Calu3 (cell line): ENCODE data around the gene XPO4. TPM values are rescaled to one million over a fixed set of nuclear protein-coding genes. Genes with fewer than 3 reads are reported as not detected.

ENCODE experiments used
- BruUV-seq: library from RNA; stranded (reverse); fragments of 400-500 nt; replicated peaks from 2 replicates; lab custom pipeline; 2021; lab: Mats Ljungman, UMichigan
- CTCF ChIA-PET: fragments of 300-600 bp; sonication (Branson Sonifier 250); formaldehyde crosslinking; loops from one replicate; lab custom pipeline; 2022; ENCODE audit warnings: antibody characterized with exemption; lab: Charles Lee
- DNase-seq: peaks from one replicate; pipeline ENCODE4 v3.0.0; 2022
- H3K27ac Mint-ChIP-seq: one replicate; pipeline ENCODE4 v1.8.0; 2022; ENCODE audit warnings: mixed read lengths; ENCODE audit not compliant: unreplicated experiment
- H3K27me3 Mint-ChIP-seq: one replicate; pipeline ENCODE4 v1.8.0; 2022; ENCODE audit warnings: mixed read lengths; ENCODE audit not compliant: unreplicated experiment
- H3K36me3 Mint-ChIP-seq: one replicate; pipeline ENCODE4 v1.8.0; 2022; ENCODE audit warnings: mild to moderate bottlenecking, moderate library complexity, mixed read lengths; ENCODE audit not compliant: insufficient read depth, unreplicated experiment
- H3K4me1 Mint-ChIP-seq: one replicate; pipeline ENCODE4 v1.8.0; 2022; ENCODE audit warnings: mild to moderate bottlenecking, low read depth, mixed read lengths; ENCODE audit not compliant: unreplicated experiment
- H3K4me3 Mint-ChIP-seq: one replicate; pipeline ENCODE4 v1.8.0; 2022; ENCODE audit warnings: mild to moderate bottlenecking, low read depth, moderate library complexity, mixed read lengths; ENCODE audit not compliant: unreplicated experiment
- H3K9me3 Mint-ChIP-seq: one replicate; pipeline ENCODE4 v1.8.0; 2022; ENCODE audit warnings: low read depth, mixed read lengths; ENCODE audit not compliant: unreplicated experiment
- CTCF ChIP-seq: fragments of 200-600 bp; IDR thresholded peaks from one replicate; pipeline ENCODE4 v1.8.0; 2022; ENCODE audit warnings: antibody characterized with exemption; ENCODE audit not compliant: unreplicated experiment
- intact Hi-C: fragments of 100-400 bp; cut with micrococcal nuclease; formaldehyde crosslinking; loops from one replicate; pipeline ENCODE4 v1.10.0; 2022; ENCODE audit not compliant: unreplicated experiment
- total RNA-seq: library from RNA; stranded (reverse); gene quantifications from 2 replicates; pipeline ENCODE4 v1.2.3, GENCODE V29; 2022

The XPO4 gene
- total RNA-seq, 1 experiment from 2014 or later, result 13.6 TPM

GRCh38 chr13:20826301-20826700 lies 76.2 kb downstream of the XPO4 start:
- no peaks in the 10 kb centered on the region for H3K27me3 Mint-ChIP-seq
- BruUV-seq, result no TSS peak
- H3K4me1 Mint-ChIP-seq, result no peaks in the 10 kb centered on the region
- intact Hi-C loops, result no loop called here
- no peak overlapping the region for H3K4me3 Mint-ChIP-seq
- H3K36me3 Mint-ChIP-seq, result no peaks in the 10 kb centered on the region
- DNase-seq, result no peak
- TF ChIP-seq CTCF, result no peak
- no peak overlapping the region for H3K27ac Mint-ChIP-seq
- CTCF ChIA-PET, result no interaction called here
- H3K9me3 Mint-ChIP-seq, result no peaks in the 10 kb centered on the region

- CTCF ChIA-PET, result no interaction called here
Measured at GRCh38 chr13:20825477-20825875, 77.1 kb downstream of the XPO4 start.

GRCh38 chr13:20824762-20825476 lies 77.6 kb downstream of the XPO4 start:
- Mint-ChIP-seq H3K27ac (no peak overlapping the region), H3K4me1 (no peaks in the 10 kb centered on the region), H3K36me3 (no peaks in the 10 kb centered on the region), H3K4me3 (no peak overlapping the region), H3K27me3 (no peaks in the 10 kb centered on the region), H3K9me3 (no peaks in the 10 kb centered on the region)
- intact Hi-C loops, result no loop called here
- CTCF ChIA-PET, result no interaction called here
- TF ChIP-seq CTCF, result no peak
- no TSS peak for BruUV-seq
- no peak for DNase-seq

More at GRCh38 chr13:20825477-20825875, 77.1 kb downstream of the XPO4 start:
- H3K27me3 Mint-ChIP-seq, result no peaks in the 10 kb centered on the region
- BruUV-seq, result no TSS peak
- intact Hi-C loops, result no loop called here
- no peaks in the 10 kb centered on the region for H3K36me3 Mint-ChIP-seq
- H3K27ac Mint-ChIP-seq, result no peak overlapping the region
- no peak for TF ChIP-seq CTCF
- no peak for DNase-seq
- H3K4me3 Mint-ChIP-seq, result no peak overlapping the region
- no peaks in the 10 kb centered on the region for H3K9me3 Mint-ChIP-seq
- no peaks in the 10 kb centered on the region for H3K4me1 Mint-ChIP-seq

- TF ChIP-seq CTCF, result no peak
- Mint-ChIP-seq H3K4me1 (no peaks in the 10 kb centered on the region), H3K27ac (no peak overlapping the region), H3K9me3 (no peaks in the 10 kb centered on the region), H3K27me3 (no peaks in the 10 kb centered on the region), H3K4me3 (no peak overlapping the region), H3K36me3 (no peaks in the 10 kb centered on the region)
- intact Hi-C loops, result no loop called here
- CTCF ChIA-PET, result no interaction called here
- DNase-seq, result no peak
- BruUV-seq, result no TSS peak
Measured at GRCh38 chr13:20823071-20823470, 79.5 kb downstream of the XPO4 start.
